ENCODE measurements around the gene ALPG. TPM values are rescaled to one million over a fixed set of nuclear protein-coding genes. Genes with fewer than 3 reads are reported as not detected.
"Not testable (repeated sequence)": the region's sequence is repeated elsewhere in the genome, so short reads cannot be mapped to it uniquely, and the experiment has no call there.

Gene ALPG
- total RNA-seq, 1 donor from 2014 or later = not detected

GRCh38 chr2:232442431-232442830 is 35.8 kb downstream of the ALPG start:
- not testable (repeated sequence) for DNase-seq

GRCh38 chr2:232443047-232443446 is 36.4 kb downstream of the ALPG start:
- not testable (repeated sequence) for DNase-seq

- not testable (repeated sequence) for DNase-seq
These were observed 37.2 kb downstream of the ALPG start for GRCh38 chr2:232443669-232444408.

GRCh38 chr2:232444409-232445148 is 37.9 kb downstream of the ALPG start:
- peak; percentile 82 for DNase-seq

GRCh38 chr2:232445149-232445885 is 38.7 kb downstream of the ALPG start:
- DNase-seq = not testable (repeated sequence)

GRCh38 chr2:232446266-232446777 is 39.7 kb downstream of the ALPG start:
- not testable (repeated sequence) for DNase-seq

GRCh38 chr2:232447091-232447620 is 40.5 kb downstream of the ALPG start:
- DNase-seq = no peak

- no peak for DNase-seq
These were observed 41.1 kb downstream of the ALPG start for GRCh38 chr2:232447638-232448303.

GRCh38 chr2:232448304-232448690 is 41.7 kb downstream of the ALPG start:
- DNase-seq = no peak

- DNase-seq = no peak
These were observed 43.3 kb downstream of the ALPG start for GRCh38 chr2:232449964-232450363.

GRCh38 chr2:232451645-232452044 is 45.0 kb downstream of the ALPG start:
- not testable (repeated sequence) for DNase-seq

GRCh38 chr2:232454630-232455029 is 48.0 kb downstream of the ALPG start:
- DNase-seq = no peak

- no peak for DNase-seq
These were observed 49.0 kb downstream of the ALPG start, which contains the start of gene ALPI for GRCh38 chr2:232455426-232456255. TSS of gene ALPI (plus strand) at chr2:232456153. CDS start at chr2:232456200, 47 bp downstream.

GRCh38 chr2:232456296-232457120 is 49.9 kb downstream of the ALPG start:
- DNase-seq = no peak

GRCh38 chr2:232457121-232458011 is 50.7 kb downstream of the ALPG start:
- no peak for DNase-seq

- no peak for DNase-seq
These were observed 51.5 kb downstream of the ALPG start for GRCh38 chr2:232458051-232458660.

- no peak for DNase-seq
These were observed 52.2 kb downstream of the ALPG start for GRCh38 chr2:232458661-232459418.
